GM19099 (cell line): ENCODE measurements around the gene REELD1.

Experiments
- POLR2A ChIP-seq: IDR thresholded peaks from 3 replicates; pipeline ENCODE4 v1.6.1; 2011; ENCODE audit warnings: low read depth; ENCODE audit not compliant: insufficient read length; ENCODE audit errors: extremely low read depth

Gene REELD1

DNA sequence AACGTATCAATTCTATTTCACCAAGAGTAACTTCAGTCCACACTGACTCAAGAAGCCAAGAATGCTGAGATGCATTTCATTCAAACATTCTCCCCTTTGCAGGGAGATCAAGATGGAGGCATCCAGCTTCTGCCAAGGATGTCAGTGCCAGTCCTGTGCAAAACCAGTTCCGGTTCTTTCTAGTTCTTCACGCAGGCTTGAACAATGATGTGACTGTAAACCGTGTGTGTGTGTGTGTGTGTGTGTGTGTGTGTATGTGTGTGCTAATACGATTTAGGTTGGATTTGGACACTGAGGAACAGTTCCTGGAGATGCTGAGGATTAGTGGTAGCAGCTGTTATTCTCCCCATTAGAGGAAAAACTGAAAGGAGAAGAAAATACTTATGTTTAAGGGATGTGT, at the start of gene REELD1:
Gene REELD1, plus strand, starts transcription at position 301 of the 400 bp plus-strand sequence. CDS start 2,415 bp downstream, outside the sequence.
- no peak for TF ChIP-seq POLR2A

GRCh38 chr4:146165221-146165620, 49.1 kb upstream of the REELD1 start:
- TF ChIP-seq POLR2A, result no peak

DNA sequence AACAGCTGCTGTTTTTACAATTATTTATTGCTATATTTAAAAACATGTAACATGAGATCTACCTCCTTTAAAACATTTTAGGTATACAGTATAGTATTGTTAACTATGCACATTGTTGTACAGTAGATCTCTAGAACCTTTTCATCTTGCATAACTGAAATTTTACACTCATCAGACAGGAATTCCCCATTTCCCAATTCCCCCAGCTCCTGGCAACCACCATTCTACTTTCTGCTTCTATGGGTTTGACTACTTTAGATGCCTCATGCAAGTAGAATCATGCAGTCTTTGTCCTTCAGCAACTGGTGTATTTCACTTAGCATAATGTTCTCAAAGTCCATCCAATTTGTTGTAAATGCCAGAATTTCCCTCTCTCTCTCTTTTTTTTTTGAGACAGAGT, 48.5 kb upstream of the REELD1 start:
- no peak for TF ChIP-seq POLR2A

DNA sequence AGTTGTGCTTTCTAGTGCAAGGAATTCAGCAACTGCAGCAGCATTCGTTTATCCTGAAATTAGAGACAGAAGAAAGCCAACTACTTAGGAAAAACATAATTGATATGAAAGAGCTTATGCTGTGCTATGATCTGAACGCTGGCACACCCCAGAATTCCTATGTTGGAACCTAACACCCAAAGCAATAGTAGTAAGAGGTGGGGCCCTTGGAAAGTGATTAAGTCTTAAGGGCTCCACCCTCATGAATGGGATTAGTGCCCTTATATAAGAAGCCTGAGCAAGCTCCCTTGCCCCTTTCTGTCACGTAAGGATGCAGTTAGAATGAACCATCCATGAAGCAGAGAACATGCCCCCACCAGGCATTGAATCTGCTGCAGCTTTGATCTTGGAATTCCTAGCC, 44.2 kb upstream of the REELD1 start:
- no peak for TF ChIP-seq POLR2A

DNA sequence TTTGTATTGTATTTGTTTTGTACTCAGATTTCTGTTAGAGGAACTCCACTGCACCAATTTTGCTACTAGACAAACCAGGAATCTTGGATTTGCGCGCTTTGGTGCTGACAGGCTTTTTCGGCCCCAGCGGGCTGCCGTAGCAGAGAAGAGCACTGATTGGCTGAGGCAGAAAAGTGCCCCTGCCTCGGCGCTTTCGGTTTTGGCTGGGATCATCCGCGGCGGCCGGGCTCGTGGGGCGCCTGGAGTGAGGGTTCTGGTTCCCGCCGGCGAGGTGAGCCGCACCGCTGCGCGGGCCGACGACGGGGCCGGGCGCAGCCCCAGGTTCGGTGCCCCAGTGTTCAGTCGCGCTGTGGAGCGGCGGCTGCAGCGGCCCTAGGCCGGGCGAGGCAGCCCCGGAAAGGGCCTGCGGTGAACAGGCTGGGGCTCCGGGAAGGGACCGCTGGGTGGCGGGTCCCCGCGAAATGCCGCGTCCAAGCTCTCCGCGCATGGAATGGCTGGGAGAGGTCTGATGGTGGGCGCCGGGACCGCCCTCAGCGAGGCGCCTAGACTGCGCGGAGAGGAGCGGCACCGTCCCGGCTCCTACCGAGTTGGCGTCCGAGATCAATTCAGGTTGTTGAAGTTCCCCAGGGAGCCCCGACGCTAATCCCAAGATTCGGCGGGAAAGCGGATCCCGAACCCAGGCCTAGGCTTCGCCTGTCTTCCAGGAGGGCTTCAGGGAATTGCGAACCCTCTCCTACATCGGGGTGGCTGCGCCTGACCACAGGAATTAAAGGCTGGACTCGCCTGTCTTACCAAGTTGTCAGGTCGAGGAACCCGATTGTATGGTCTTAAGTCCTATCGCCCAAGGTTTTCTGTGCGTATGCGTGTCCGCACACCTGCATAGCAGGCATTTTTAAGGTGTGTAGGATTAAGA, 38.5 kb upstream of the REELD1 start, which contains the start of gene LSM6:
Gene LSM6, plus strand, starts transcription at position 178 of the 913 bp plus-strand sequence. CDS start 7,204 bp downstream, outside the sequence.
- TF ChIP-seq POLR2A, result peak; percentile 87

DNA sequence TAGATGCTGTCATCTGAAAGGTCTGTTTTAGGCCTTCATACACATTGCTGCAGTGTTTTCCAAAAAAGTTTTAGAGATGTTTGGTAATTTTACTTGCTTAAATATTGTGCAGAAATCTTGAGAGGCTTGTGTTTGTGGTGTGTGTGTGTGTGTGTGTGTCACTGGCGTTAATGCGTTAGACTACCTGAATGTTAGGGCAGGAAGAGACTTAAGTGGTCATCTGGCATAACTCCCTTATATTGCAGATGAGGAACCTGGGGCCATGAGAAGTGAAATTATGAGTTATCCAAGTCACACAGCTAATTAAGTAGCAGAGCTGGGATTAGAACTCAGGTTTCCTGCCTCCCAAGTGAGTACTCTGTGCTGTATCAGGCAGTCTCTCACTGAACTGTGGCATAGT, 37.4 kb upstream of the REELD1 start:
- no peak for TF ChIP-seq POLR2A

DNA sequence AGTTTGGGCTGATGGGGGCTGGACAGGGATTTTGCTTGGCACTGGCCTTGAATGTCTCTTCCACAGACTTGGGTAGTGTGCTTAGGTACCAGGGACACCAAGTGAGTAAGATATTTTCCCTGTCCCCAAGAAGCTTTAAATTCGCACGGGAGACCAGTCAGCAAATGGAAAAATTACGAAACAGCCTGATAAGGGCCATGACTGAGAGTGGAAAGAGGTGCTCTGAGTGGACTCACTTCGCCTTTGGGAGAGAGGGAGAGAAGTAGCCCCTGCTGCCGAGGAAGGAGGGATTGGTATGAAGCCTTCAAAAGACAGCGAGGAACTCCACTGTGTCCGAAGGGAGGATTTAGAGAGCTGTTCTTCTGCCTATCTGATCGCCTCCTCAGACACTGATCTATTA, 36.2 kb upstream of the REELD1 start:
- no peak for TF ChIP-seq POLR2A

- TF ChIP-seq POLR2A, result no peak
Observed at GRCh38 chr4:146179784-146180370, 34.5 kb upstream of the REELD1 start.

DNA sequence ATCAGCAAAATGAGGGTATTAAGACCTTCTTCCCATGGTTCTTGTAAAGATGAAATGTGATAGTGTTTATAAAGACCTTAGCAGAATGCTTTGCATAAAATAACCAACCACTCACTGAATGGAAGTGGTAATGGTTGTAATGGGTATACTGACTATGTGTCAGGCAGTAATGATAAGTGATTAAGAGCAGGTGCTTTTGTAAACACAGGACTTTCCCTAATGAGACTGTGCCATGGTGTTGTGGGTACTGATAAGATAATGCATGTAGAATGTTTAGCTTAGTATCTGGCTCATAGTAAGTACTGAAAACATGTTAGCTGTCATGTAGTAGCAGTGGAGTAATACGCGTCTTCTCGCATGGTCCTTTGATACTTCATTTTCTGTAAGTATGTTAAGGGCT, 31.9 kb upstream of the REELD1 start:
- no peak for TF ChIP-seq POLR2A

DNA sequence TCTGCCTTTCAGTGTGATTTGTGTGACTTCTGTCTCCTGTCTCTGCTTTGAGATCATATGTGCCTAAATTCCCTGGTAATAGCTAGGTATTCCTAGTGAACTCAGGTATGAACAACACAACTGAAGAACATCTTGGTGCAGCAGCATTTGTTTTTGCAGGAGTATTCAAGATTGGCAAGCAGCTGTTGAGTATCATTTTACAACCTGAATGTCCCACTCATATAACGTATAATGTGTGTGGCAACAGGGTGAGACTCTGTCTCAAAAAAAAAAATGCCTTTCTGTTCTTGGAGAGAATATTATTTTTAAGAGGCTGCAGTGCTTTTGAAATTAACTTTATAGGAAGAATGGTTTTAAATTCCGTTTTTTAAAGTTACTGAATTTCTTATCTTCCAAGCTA, 31.1 kb upstream of the REELD1 start:
- no peak for TF ChIP-seq POLR2A

GRCh38 chr4:146186041-146186440, 28.3 kb upstream of the REELD1 start:
- no peak for TF ChIP-seq POLR2A

DNA sequence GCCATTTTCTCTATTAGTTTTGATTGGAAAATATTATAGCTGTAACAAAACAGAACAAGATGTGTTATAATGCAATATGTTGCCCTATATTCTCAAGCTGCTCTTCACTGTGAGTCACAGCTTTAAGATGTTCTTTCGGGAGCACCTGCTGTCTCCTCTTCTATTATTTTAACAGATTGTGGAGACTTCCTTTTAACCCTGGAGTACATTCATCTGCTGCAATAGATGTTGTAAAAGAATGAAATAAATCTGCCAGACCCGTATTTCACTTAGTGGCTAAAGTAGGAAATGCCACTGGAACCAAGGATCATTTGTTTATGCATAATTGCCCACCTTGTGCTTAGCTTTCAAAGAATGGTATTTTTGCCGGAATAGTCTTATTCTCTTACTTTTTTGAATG, 27.7 kb upstream of the REELD1 start:
- TF ChIP-seq POLR2A, result no peak

- TF ChIP-seq POLR2A, result no peak
Observed at GRCh38 chr4:146190456-146190855, 23.9 kb upstream of the REELD1 start.

GRCh38 chr4:146191766-146192458, 22.4 kb upstream of the REELD1 start:
- TF ChIP-seq POLR2A, result no peak

DNA sequence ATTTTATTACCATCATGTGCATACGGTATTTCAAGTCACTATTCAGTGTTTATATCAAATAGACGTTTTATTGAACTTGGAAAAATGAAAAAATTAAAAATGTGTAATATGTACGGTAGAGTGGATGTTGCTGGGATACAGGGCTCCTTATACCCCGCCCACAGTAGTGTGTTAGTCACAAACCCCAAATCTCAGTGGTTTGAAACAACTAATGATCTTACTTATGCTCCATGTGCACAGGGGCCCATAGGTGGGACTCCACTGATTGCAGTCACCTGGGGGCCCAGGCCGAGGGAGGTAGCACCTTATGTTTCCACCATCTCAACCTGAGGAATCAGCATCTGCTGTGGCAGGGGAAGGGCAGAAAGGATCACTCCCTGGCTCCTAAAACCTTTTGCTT, 20.7 kb upstream of the REELD1 start:
- no peak for TF ChIP-seq POLR2A
